Measurements from ENCODE around the gene RNU6-1. TPM values are rescaled to one million over a fixed set of nuclear protein-coding genes. Genes with fewer than 3 reads are reported as not detected.

Gene RNU6-1
- total and polyA plus RNA-seq, 7 donors, result not detected

- H3K27ac ChIP-seq, result no peak overlapping the region
- H3K4me3 ChIP-seq, result no peak overlapping the region
- DNase-seq, result no peak
- H3K27me3 ChIP-seq, result peaks cover 74 to 93% (median 87%) of the 10 kb centered on the region in 3 donors
- H3K4me1 ChIP-seq, result peaks cover 0 to 48% (median 39%) of the 10 kb centered on the region in 4 donors
- no peaks in the 10 kb centered on the region for H3K36me3 ChIP-seq
- 6 to 9% methylated on average over 39 of the region's 39 CpGs for WGBS, 2 donors
- intact Hi-C loops (cut with DNase I), result no loop called here
- H3K9me3 ChIP-seq, result peaks cover 0 to 1% (median 0%) of the 10 kb centered on the region in 4 donors
- no peak for TF ChIP-seq EP300 (IDR thresholded peaks at IDR 0.05)
- TF ChIP-seq POLR2A (IDR thresholded peaks at IDR 0.05), result no peak
- no peak for TF ChIP-seq POLR2AphosphoS5 (IDR thresholded peaks at IDR 0.05)
- no peak for TF ChIP-seq CTCF (IDR thresholded peaks at IDR 0.05)
Observed at GRCh38 chr15:67820992-67821783, 18.7 kb downstream of the RNU6-1 start.

GRCh38 chr15:67820122-67820991, 19.5 kb downstream of the RNU6-1 start:
- H3K36me3 ChIP-seq, result no peaks in the 10 kb centered on the region
- no peak overlapping the region for H3K27ac ChIP-seq
- TF ChIP-seq POLR2A (IDR thresholded peaks at IDR 0.05) (no peak), CTCF (IDR thresholded peaks at IDR 0.05) (no peak), EP300 (IDR thresholded peaks at IDR 0.05) (no peak), POLR2AphosphoS5 (IDR thresholded peaks at IDR 0.05) (no peak)
- intact Hi-C loops (cut with DNase I), result no loop called here
- 13 to 24% methylated on average over 50 of the region's 50 CpGs for WGBS, 2 donors
- DNase-seq, result no peak
- peaks cover 65 to 85% (median 79%) of the 10 kb centered on the region in 3 donors for H3K27me3 ChIP-seq
- H3K9me3 ChIP-seq, result peaks cover 0 to 6% (median 3%) of the 10 kb centered on the region in 4 donors
- H3K4me3 ChIP-seq, result no peak overlapping the region
- peaks cover 0 to 40% (median 32%) of the 10 kb centered on the region in 4 donors for H3K4me1 ChIP-seq

DNA sequence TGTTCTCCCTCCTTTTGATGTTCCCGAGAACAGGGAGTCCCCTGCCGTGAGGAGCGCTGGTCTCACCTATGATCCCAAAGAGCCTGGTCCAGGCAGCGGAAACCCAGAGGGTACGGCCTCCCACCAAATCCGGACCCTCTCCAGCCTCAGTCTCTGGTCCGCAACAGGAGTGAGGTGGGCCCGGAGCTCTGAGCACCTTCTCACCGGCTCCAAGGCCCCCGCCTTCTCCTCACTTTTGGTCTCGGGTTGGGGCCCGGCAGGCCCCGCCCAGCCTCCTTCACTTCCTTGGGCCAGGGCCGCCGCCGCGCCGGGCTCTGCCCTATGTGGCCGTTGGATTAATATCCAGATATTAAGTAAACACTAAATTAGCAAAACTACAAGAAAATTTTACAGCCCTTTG, 20.2 kb downstream of the RNU6-1 start:
- intact Hi-C loops (cut with DNase I), result no loop called here
- H3K4me1 ChIP-seq, result peaks cover 0 to 32% (median 26%) of the 10 kb centered on the region in 4 donors
- H3K27me3 ChIP-seq, result peaks cover 58 to 83% (median 71%) of the 10 kb centered on the region in 3 donors
- no peak overlapping the region for H3K27ac ChIP-seq
- TF ChIP-seq POLR2AphosphoS5 (IDR thresholded peaks at IDR 0.05) (no peak), CTCF (IDR thresholded peaks at IDR 0.05) (no peak), POLR2A (IDR thresholded peaks at IDR 0.05) (no peak), EP300 (IDR thresholded peaks at IDR 0.05) (no peak)
- no peak overlapping the region for H3K4me3 ChIP-seq
- DNase-seq, result no peak
- H3K9me3 ChIP-seq, result peaks cover 0 to 6% (median 3%) of the 10 kb centered on the region in 4 donors
- no peaks in the 10 kb centered on the region for H3K36me3 ChIP-seq
- 16 to 29% methylated on average over 19 of the region's 19 CpGs for WGBS, 2 donors

GRCh38 chr15:67818464-67818863, 21.4 kb downstream of the RNU6-1 start:
- no peaks in the 10 kb centered on the region for H3K36me3 ChIP-seq
- TF ChIP-seq POLR2A (IDR thresholded peaks at IDR 0.05) (no peak), POLR2AphosphoS5 (IDR thresholded peaks at IDR 0.05) (no peak), CTCF (IDR thresholded peaks at IDR 0.05) (no peak), EP300 (IDR thresholded peaks at IDR 0.05) (no peak)
- H3K27ac ChIP-seq, result no peak overlapping the region
- DNase-seq, result peak; percentile 33
- 77 to 82% methylated on average over 3 of the region's 3 CpGs for WGBS, 2 donors
- H3K4me3 ChIP-seq, result no peak overlapping the region
- H3K27me3 ChIP-seq, result peaks cover 47 to 73% (median 60%) of the 10 kb centered on the region in 3 donors
- H3K9me3 ChIP-seq, result peaks cover 0 to 6% (median 3%) of the 10 kb centered on the region in 4 donors
- H3K4me1 ChIP-seq, result peaks cover 0 to 22% (median 21%) of the 10 kb centered on the region in 4 donors
- intact Hi-C loops (cut with DNase I), result no loop called here

Data from sigmoid colon (tissue), 7 donors.